Measurements from ENCODE around the gene PLXNB2. TPM values are rescaled to one million over a fixed set of nuclear protein-coding genes. Genes with fewer than 3 reads are reported as not detected.

Gene PLXNB2
- total RNA-seq, 1 experiment from 2014 or later = 109 TPM

GRCh38 chr22:50256258-50256862, 51.1 kb downstream of the PLXNB2 start:
- no peak for DNase-seq
- H3K36me3 ChIP-seq = peaks cover 8% of the 10 kb centered on the region; the same call in 1 of the 2 replicates
- H3K9me3 ChIP-seq (replicated peaks) = no peaks in the 10 kb centered on the region
- H3K4me3 ChIP-seq = no peak overlapping the region
- H3K27ac ChIP-seq = no peak overlapping the region
- no peaks in the 10 kb centered on the region; the same call in 1 of the 2 replicates for H3K4me1 ChIP-seq
- no peaks in the 10 kb centered on the region for H3K27me3 ChIP-seq

GRCh38 chr22:50255607-50256006, 51.8 kb downstream of the PLXNB2 start:
- no peak overlapping the region for H3K4me3 ChIP-seq
- H3K4me1 ChIP-seq = no peaks in the 10 kb centered on the region; the same call in 1 of the 2 replicates
- no peak for DNase-seq
- H3K36me3 ChIP-seq = peaks cover 8% of the 10 kb centered on the region; the same call in 1 of the 2 replicates
- no peaks in the 10 kb centered on the region for H3K9me3 ChIP-seq (replicated peaks)
- H3K27ac ChIP-seq = no peak overlapping the region
- H3K27me3 ChIP-seq = no peaks in the 10 kb centered on the region

GRCh38 chr22:50255099-50255498, 52.3 kb downstream of the PLXNB2 start:
- H3K9me3 ChIP-seq (replicated peaks) = no peaks in the 10 kb centered on the region
- no peak overlapping the region for H3K27ac ChIP-seq
- DNase-seq = no peak
- no peaks in the 10 kb centered on the region for H3K27me3 ChIP-seq
- peaks cover 3% of the 10 kb centered on the region; the same call in 1 of the 2 replicates for H3K4me1 ChIP-seq
- no peak overlapping the region for H3K4me3 ChIP-seq
- peaks cover 8% of the 10 kb centered on the region; the same call in 1 of the 2 replicates for H3K36me3 ChIP-seq

GRCh38 chr22:50253941-50254340, 53.5 kb downstream of the PLXNB2 start:
- H3K36me3 ChIP-seq = peaks cover 8% of the 10 kb centered on the region; the same call in 1 of the 2 replicates
- H3K27ac ChIP-seq = no peak overlapping the region
- DNase-seq = no peak
- peaks cover 6% of the 10 kb centered on the region; the same call in 1 of the 2 replicates for H3K4me1 ChIP-seq
- H3K4me3 ChIP-seq = no peak overlapping the region
- H3K9me3 ChIP-seq (replicated peaks) = no peaks in the 10 kb centered on the region
- H3K27me3 ChIP-seq = no peaks in the 10 kb centered on the region

- no peak overlapping the region for H3K27ac ChIP-seq
- peaks cover 6% of the 10 kb centered on the region; the same call in 1 of the 2 replicates for H3K4me1 ChIP-seq
- H3K27me3 ChIP-seq = no peaks in the 10 kb centered on the region
- H3K36me3 ChIP-seq = peaks cover 8% of the 10 kb centered on the region; the same call in 1 of the 2 replicates
- H3K9me3 ChIP-seq (replicated peaks) = no peaks in the 10 kb centered on the region
- DNase-seq = no peak
- no peak overlapping the region for H3K4me3 ChIP-seq
Measured at GRCh38 chr22:50253046-50253915, 54.2 kb downstream of the PLXNB2 start.

GRCh38 chr22:50252082-50253045, 55.1 kb downstream of the PLXNB2 start:
- H3K9me3 ChIP-seq (replicated peaks) = no peaks in the 10 kb centered on the region
- peak; percentile 71 to 74 for DNase-seq
- H3K4me3 ChIP-seq = no peak overlapping the region
- H3K27me3 ChIP-seq = no peaks in the 10 kb centered on the region
- no peak overlapping the region for H3K27ac ChIP-seq
- H3K4me1 ChIP-seq = peaks cover 6% of the 10 kb centered on the region; the same call in 1 of the 2 replicates
- H3K36me3 ChIP-seq = peaks cover 8% of the 10 kb centered on the region; the same call in 1 of the 2 replicates

- no peak for DNase-seq
- Histone ChIP-seq H3K4me3 (peak overlapping the region; percentile 66), H3K27ac (no peak overlapping the region), H3K9me3 (replicated peaks) (no peaks in the 10 kb centered on the region), H3K27me3 (no peaks in the 10 kb centered on the region), H3K36me3 (peaks cover 10% of the 10 kb centered on the region), H3K4me1 (peaks cover 6% of the 10 kb centered on the region; the same call in 1 of the 2 replicates)
Measured at GRCh38 chr22:50251477-50252081, 55.9 kb downstream of the PLXNB2 start.

- Histone ChIP-seq H3K9me3 (replicated peaks) (no peaks in the 10 kb centered on the region), H3K27me3 (no peaks in the 10 kb centered on the region), H3K36me3 (peaks cover 10% of the 10 kb centered on the region), H3K4me1 (peaks cover 7% of the 10 kb centered on the region; the same call in 1 of the 2 replicates), H3K27ac (peak within 1 kb of the TSS; percentile 32; the same call in 1 of the 2 replicates), H3K4me3 (peak within 1 kb of the TSS; percentile 66)
- peak; percentile 90 to 91 for DNase-seq
Measured at GRCh38 chr22:50250555-50251476, 56.6 kb downstream of the PLXNB2 start, which contains the start of gene HDAC10. HDAC10 (minus strand) TSS chr22:50251265; CDS start chr22:50251032, 233 bp downstream.

- DNase-seq = no peak
Measured at GRCh38 chr22:50250249-50250554, 57.2 kb downstream of the PLXNB2 start.

GRCh38 chr22:50249341-50250248, 57.9 kb downstream of the PLXNB2 start:
- no peaks in the 10 kb centered on the region for H3K27me3 ChIP-seq
- no peak overlapping the region for H3K27ac ChIP-seq
- H3K4me3 ChIP-seq = peak overlapping the region; percentile 66
- H3K36me3 ChIP-seq = peaks cover 10% of the 10 kb centered on the region
- no peak for DNase-seq
- H3K9me3 ChIP-seq (replicated peaks) = no peaks in the 10 kb centered on the region
- H3K4me1 ChIP-seq = peaks cover 11% of the 10 kb centered on the region; the same call in 1 of the 2 replicates

More at GRCh38 chr22:50250249-50250554, 57.2 kb downstream of the PLXNB2 start:
- H3K9me3 ChIP-seq (replicated peaks) = no peaks in the 10 kb centered on the region
- no peak overlapping the region for H3K27ac ChIP-seq
- H3K4me3 ChIP-seq = peak overlapping the region; percentile 66
- H3K4me1 ChIP-seq = peaks cover 11% of the 10 kb centered on the region; the same call in 1 of the 2 replicates
- H3K27me3 ChIP-seq = no peaks in the 10 kb centered on the region
- peaks cover 10% of the 10 kb centered on the region for H3K36me3 ChIP-seq

GRCh38 chr22:50248196-50249081, 59.0 kb downstream of the PLXNB2 start:
- peaks cover 11% of the 10 kb centered on the region; the same call in 1 of the 2 replicates for H3K4me1 ChIP-seq
- no peak for DNase-seq

More at GRCh38 chr22:50248196-50249081, 59.0 kb downstream of the PLXNB2 start:
- H3K27ac ChIP-seq = no peak overlapping the region
- peaks cover 8% of the 10 kb centered on the region for H3K36me3 ChIP-seq
- H3K9me3 ChIP-seq (replicated peaks) = no peaks in the 10 kb centered on the region
- no peaks in the 10 kb centered on the region for H3K27me3 ChIP-seq
- H3K4me3 ChIP-seq = no peak overlapping the region
